ENCODE data around the gene PLA2G4F.

Gene PLA2G4F

DNA sequence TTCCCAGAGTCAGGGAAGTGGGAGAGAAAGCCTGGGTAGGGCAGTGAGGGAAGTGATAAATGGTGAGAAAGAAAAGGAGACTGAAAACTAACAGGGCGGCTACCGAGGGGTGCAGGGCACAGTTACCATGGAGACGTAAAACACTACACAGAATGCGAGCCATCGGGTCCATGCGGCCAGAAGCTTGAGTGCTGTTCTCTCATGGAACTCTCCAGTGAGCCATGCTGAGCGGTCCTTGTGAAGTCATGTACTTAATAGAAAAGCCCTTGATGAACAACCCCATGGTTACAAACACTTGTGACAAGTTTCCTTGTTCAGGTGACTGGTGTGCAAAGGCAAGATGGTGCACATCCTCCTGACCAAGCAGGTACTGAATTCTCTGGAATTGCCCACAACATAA is 3.7 kb upstream of the PLA2G4F start:
- Histone ChIP-seq H3K4me3 (ENCODE audit: low read length) (no peak overlapping the region), H3K36me3 (ENCODE audit: control insufficient read depth, insufficient read depth, low read length) (peaks cover 19% of the 10 kb centered on the region), H3K4me1 (ENCODE audit: control insufficient read depth, insufficient read depth, low read length) (peaks cover 17% of the 10 kb centered on the region), H3K9ac (ENCODE audit: low read length) (no peak overlapping the region), H3K9me3 (ENCODE audit: control insufficient read depth, low read length) (no peaks in the 10 kb centered on the region), H3K27me3 (ENCODE audit: control insufficient read depth, insufficient read depth, low read length) (no peaks in the 10 kb centered on the region)

DNA sequence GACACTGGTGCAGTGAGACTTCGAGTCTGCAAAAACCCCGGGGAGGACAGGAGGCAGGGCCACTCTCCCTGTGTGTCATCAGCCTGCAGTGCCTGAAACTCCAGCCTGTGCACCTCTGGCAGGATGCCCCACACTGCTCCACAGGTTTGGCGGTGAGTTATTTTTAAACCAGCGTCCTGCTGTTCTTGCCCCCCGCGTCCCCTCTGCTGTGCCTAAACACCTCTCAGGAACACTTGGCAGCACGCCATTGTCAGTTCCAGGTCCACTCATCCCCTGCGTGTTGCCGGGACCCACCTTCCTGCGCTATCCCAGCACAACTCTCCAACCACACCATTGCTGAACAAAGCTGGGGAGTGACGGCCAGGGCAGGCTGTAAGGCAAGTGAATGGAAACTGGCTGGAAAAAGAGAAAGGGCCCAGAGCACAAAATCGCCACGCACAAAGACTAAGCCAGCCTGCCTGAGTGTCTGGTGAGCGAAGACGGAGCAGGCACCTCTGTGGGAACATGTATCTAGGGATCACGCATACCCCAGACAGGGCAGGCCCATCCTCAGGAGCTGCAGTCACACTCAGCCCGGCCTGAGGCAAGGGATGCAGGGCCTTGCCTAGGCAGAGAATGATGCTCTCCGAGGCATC is 3.1 kb upstream of the PLA2G4F start:
- H3K27me3 ChIP-seq (ENCODE audit: control insufficient read depth, insufficient read depth, low read length) = no peaks in the 10 kb centered on the region
- H3K4me3 ChIP-seq (ENCODE audit: low read length) = no peak overlapping the region
- no peaks in the 10 kb centered on the region for H3K9me3 ChIP-seq (ENCODE audit: control insufficient read depth, low read length)
- peaks cover 24% of the 10 kb centered on the region for H3K4me1 ChIP-seq (ENCODE audit: control insufficient read depth, insufficient read depth, low read length)
- no peak overlapping the region for H3K9ac ChIP-seq (ENCODE audit: low read length)
- H3K36me3 ChIP-seq (ENCODE audit: control insufficient read depth, insufficient read depth, low read length) = peaks cover 16% of the 10 kb centered on the region

DNA sequence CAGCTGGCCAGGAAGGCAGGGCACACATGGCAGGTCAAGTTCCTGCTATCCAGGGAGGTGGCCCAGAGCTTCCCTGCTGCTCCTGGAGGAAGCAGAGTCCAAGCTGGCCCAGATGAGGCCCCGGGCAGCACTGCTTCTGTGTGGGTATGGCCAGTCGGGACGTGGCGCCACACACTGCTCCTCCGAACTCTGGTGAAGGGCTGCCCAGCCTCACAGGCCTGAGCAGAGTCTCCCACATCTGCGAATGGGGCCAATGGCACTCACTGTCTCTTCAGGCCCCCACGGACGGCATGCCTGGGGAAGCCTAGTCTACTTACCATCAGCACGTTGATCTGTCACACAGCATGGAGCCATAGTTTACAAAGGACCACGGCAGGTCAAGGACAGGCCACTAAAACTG is 2.5 kb upstream of the PLA2G4F start:
- H3K36me3 ChIP-seq (ENCODE audit: control insufficient read depth, insufficient read depth, low read length) = peaks cover 11% of the 10 kb centered on the region
- no peak overlapping the region for H3K9ac ChIP-seq (ENCODE audit: low read length)
- H3K4me3 ChIP-seq (ENCODE audit: low read length) = no peak overlapping the region
- no peaks in the 10 kb centered on the region for H3K27me3 ChIP-seq (ENCODE audit: control insufficient read depth, insufficient read depth, low read length)
- no peaks in the 10 kb centered on the region for H3K9me3 ChIP-seq (ENCODE audit: control insufficient read depth, low read length)
- H3K4me1 ChIP-seq (ENCODE audit: control insufficient read depth, insufficient read depth, low read length) = peaks cover 29% of the 10 kb centered on the region

GRCh38 chr15:42157981-42158765 is 1.7 kb upstream of the PLA2G4F start:
- Histone ChIP-seq H3K4me3 (ENCODE audit: low read length) (no peak overlapping the region), H3K36me3 (ENCODE audit: control insufficient read depth, insufficient read depth, low read length) (peaks cover 13% of the 10 kb centered on the region), H3K9me3 (ENCODE audit: control insufficient read depth, low read length) (no peaks in the 10 kb centered on the region), H3K4me1 (ENCODE audit: control insufficient read depth, insufficient read depth, low read length) (peaks cover 36% of the 10 kb centered on the region), H3K9ac (ENCODE audit: low read length) (no peak overlapping the region), H3K27me3 (ENCODE audit: control insufficient read depth, insufficient read depth, low read length) (no peaks in the 10 kb centered on the region)

- no peaks in the 10 kb centered on the region for H3K9me3 ChIP-seq (ENCODE audit: control insufficient read depth, low read length)
- peaks cover 44% of the 10 kb centered on the region for H3K4me1 ChIP-seq (ENCODE audit: control insufficient read depth, insufficient read depth, low read length)
- H3K36me3 ChIP-seq (ENCODE audit: control insufficient read depth, insufficient read depth, low read length) = peaks cover 15% of the 10 kb centered on the region
- no peak overlapping the region for H3K9ac ChIP-seq (ENCODE audit: low read length)
- H3K27me3 ChIP-seq (ENCODE audit: control insufficient read depth, insufficient read depth, low read length) = no peaks in the 10 kb centered on the region
- H3K4me3 ChIP-seq (ENCODE audit: low read length) = no peak overlapping the region
Observed at GRCh38 chr15:42157381-42157780, 945 bp upstream of the PLA2G4F start.

- no peaks in the 10 kb centered on the region for H3K9me3 ChIP-seq (ENCODE audit: control insufficient read depth, low read length)
- H3K9ac ChIP-seq (ENCODE audit: low read length) = peak overlapping the region; percentile 76
- peaks cover 6% of the 10 kb centered on the region for H3K36me3 ChIP-seq (ENCODE audit: control insufficient read depth, insufficient read depth, low read length)
- H3K27me3 ChIP-seq (ENCODE audit: control insufficient read depth, insufficient read depth, low read length) = no peaks in the 10 kb centered on the region
- peaks cover 51% of the 10 kb centered on the region for H3K4me1 ChIP-seq (ENCODE audit: control insufficient read depth, insufficient read depth, low read length)
- H3K4me3 ChIP-seq (ENCODE audit: low read length) = peak overlapping the region; percentile 55
Observed at GRCh38 chr15:42155546-42156242, 742 bp downstream of the PLA2G4F start.

- peaks cover 6% of the 10 kb centered on the region for H3K36me3 ChIP-seq (ENCODE audit: control insufficient read depth, insufficient read depth, low read length)
- no peaks in the 10 kb centered on the region for H3K27me3 ChIP-seq (ENCODE audit: control insufficient read depth, insufficient read depth, low read length)
- no peaks in the 10 kb centered on the region for H3K9me3 ChIP-seq (ENCODE audit: control insufficient read depth, low read length)
- H3K9ac ChIP-seq (ENCODE audit: low read length) = no peak overlapping the region
- H3K4me3 ChIP-seq (ENCODE audit: low read length) = peak overlapping the region; percentile 55
- peaks cover 51% of the 10 kb centered on the region for H3K4me1 ChIP-seq (ENCODE audit: control insufficient read depth, insufficient read depth, low read length)
Observed at GRCh38 chr15:42154956-42155355, 1.5 kb downstream of the PLA2G4F start.

GRCh38 chr15:42154212-42154941 is 2.1 kb downstream of the PLA2G4F start:
- peaks cover 51% of the 10 kb centered on the region for H3K4me1 ChIP-seq (ENCODE audit: control insufficient read depth, insufficient read depth, low read length)

DNA sequence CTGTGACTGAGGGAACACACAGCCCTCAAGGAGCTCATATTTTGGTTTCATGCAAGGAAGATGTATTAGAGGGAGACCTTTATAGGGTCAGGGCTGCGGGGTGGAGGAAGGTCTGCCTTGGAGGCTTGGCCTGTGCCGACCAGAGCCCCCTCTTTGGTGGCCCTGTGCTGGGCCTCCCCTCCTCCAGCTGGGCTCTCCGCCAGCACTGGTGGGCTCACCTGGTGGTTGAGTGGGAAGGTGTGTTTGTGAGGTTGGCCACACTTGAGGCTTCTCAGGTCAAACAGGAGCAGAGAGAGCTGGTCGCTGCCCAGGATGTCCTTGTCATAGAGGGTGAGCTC is 2.6 kb downstream of the PLA2G4F start:
- Histone ChIP-seq H3K27me3 (ENCODE audit: control insufficient read depth, insufficient read depth, low read length) (no peaks in the 10 kb centered on the region), H3K36me3 (ENCODE audit: control insufficient read depth, insufficient read depth, low read length) (peaks cover 6% of the 10 kb centered on the region), H3K9ac (ENCODE audit: low read length) (no peak overlapping the region), H3K4me3 (ENCODE audit: low read length) (no peak overlapping the region), H3K4me1 (ENCODE audit: control insufficient read depth, insufficient read depth, low read length) (peaks cover 51% of the 10 kb centered on the region), H3K9me3 (ENCODE audit: control insufficient read depth, low read length) (no peaks in the 10 kb centered on the region)

More at GRCh38 chr15:42154212-42154941, 2.1 kb downstream of the PLA2G4F start:
- Histone ChIP-seq H3K9me3 (ENCODE audit: control insufficient read depth, low read length) (no peaks in the 10 kb centered on the region), H3K36me3 (ENCODE audit: control insufficient read depth, insufficient read depth, low read length) (peaks cover 6% of the 10 kb centered on the region), H3K9ac (ENCODE audit: low read length) (no peak overlapping the region), H3K27me3 (ENCODE audit: control insufficient read depth, insufficient read depth, low read length) (no peaks in the 10 kb centered on the region), H3K4me3 (ENCODE audit: low read length) (no peak overlapping the region)

GRCh38 chr15:42152921-42153698 is 3.3 kb downstream of the PLA2G4F start:
- H3K4me1 ChIP-seq (ENCODE audit: control insufficient read depth, insufficient read depth, low read length) = peaks cover 51% of the 10 kb centered on the region

GRCh38 chr15:42152196-42152920 is 4.1 kb downstream of the PLA2G4F start:
- Histone ChIP-seq H3K4me1 (ENCODE audit: control insufficient read depth, insufficient read depth, low read length) (peaks cover 51% of the 10 kb centered on the region), H3K4me3 (ENCODE audit: low read length) (no peak overlapping the region), H3K36me3 (ENCODE audit: control insufficient read depth, insufficient read depth, low read length) (peaks cover 6% of the 10 kb centered on the region), H3K9me3 (ENCODE audit: control insufficient read depth, low read length) (no peaks in the 10 kb centered on the region), H3K9ac (ENCODE audit: low read length) (no peak overlapping the region), H3K27me3 (ENCODE audit: control insufficient read depth, insufficient read depth, low read length) (no peaks in the 10 kb centered on the region)

More at GRCh38 chr15:42152921-42153698, 3.3 kb downstream of the PLA2G4F start:
- Histone ChIP-seq H3K9ac (ENCODE audit: low read length) (no peak overlapping the region), H3K27me3 (ENCODE audit: control insufficient read depth, insufficient read depth, low read length) (no peaks in the 10 kb centered on the region), H3K36me3 (ENCODE audit: control insufficient read depth, insufficient read depth, low read length) (peaks cover 6% of the 10 kb centered on the region), H3K4me3 (ENCODE audit: low read length) (no peak overlapping the region), H3K9me3 (ENCODE audit: control insufficient read depth, low read length) (no peaks in the 10 kb centered on the region)

Data from mucosa of stomach (tissue), 1 donor.